ENCODE results near the gene APCDD1L.
"Not testable (repeated sequence)": the region's sequence is repeated elsewhere in the genome, so short reads cannot be mapped to it uniquely, and the experiment has no call there.

Gene APCDD1L

DNA sequence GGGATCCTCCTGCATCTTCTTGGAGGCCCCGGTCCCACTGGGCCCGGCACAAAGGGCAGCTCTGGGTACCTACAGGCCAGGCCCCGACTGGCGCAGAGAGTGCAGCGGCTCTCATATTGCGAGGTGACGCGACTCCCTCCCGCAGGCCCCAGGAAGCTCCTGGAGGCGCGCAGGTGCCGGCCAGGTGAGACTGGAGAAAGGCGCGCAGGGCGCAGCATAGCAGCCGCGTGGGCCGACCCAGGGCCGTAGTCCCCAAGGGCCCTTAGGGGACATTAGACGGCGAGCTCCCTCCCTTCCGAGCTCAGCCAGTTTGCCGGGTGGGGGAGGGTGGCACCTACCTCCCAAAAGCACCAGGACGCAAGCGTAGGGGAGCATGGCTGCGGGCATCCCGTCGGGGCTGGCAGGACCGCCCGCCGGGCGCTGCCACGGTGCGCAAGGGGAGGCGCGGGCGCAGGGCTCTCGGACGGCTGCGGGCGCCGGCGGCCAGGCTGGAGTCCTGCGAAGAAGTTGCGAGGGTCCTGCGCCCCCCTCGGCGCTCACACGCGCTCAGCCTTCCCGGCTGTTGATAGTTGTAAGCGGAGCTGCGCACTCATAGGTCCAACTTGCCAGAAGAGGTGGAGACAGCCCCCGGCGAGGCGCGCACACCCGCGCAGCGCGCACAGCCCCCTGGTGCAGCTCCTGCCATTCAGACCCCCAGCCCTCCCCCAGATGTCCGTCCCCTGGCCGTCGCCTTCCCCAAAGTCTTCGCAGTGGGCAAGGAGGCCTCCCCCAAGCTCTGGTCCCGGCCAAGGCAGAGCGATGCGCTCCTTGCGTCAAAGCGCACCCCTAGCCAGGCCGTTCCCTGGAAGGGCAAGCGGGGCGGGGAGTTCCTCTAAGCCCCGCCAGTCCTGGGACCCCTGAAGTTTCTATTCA, 622 bp downstream of the APCDD1L start:
- DNase-seq (ENCODE audit: low read depth in 2 of 2), result peak in 1 of 2 experiments; percentile 2

- no peak for DNase-seq (ENCODE audit: low read depth in 2 of 2)
Measured at GRCh38 chr20:58513580-58514285, 1.5 kb downstream of the APCDD1L start.

- DNase-seq (ENCODE audit: low read depth in 2 of 2), result no peak
Measured at GRCh38 chr20:58512808-58513552, 2.2 kb downstream of the APCDD1L start.

DNA sequence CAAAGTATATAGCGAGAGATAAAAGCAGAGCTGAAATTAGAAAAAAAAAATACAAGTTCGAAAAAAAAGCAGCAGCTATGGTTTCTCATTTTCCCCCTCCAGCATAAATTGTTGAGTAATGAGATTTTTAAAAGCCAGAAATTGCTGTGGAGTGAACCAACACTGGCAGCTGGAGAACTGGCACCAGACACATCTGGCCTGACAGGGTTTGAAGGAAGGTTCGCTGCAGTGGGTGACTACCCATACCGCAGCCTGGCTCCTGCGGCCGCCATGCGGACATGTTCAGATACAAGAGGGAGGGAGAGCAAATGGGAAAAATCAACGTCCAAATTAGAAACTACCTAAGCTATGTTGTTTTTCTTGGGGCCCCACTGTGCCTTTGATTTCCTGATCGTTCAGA, 3.3 kb downstream of the APCDD1L start:
- DNase-seq (ENCODE audit: low read depth in 2 of 2), result no peak

GRCh38 chr20:58511364-58511763, 3.8 kb downstream of the APCDD1L start:
- peak in 1 of 2 experiments; percentile 1 for DNase-seq (ENCODE audit: low read depth in 2 of 2)

DNA sequence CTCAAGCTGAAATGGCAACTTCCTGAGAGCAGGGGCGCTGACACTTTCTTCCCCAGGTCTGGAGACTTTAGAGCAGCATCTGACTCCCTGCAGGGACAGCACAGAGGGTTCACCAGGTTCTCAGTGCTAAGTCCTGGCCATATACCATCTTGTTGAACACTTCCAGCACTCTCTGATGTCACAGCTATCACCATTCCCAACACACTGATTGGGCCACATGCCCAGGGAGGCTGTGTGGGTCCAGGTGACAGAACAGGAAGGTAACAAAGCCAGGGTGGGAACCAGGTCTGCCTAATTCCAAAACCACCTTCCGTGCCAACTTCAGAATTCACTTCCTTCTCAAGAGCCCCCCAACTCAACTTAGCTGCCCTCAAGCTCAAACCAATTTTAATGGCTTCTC, 4.3 kb downstream of the APCDD1L start:
- no peak for DNase-seq (ENCODE audit: low read depth in 2 of 2)

DNA sequence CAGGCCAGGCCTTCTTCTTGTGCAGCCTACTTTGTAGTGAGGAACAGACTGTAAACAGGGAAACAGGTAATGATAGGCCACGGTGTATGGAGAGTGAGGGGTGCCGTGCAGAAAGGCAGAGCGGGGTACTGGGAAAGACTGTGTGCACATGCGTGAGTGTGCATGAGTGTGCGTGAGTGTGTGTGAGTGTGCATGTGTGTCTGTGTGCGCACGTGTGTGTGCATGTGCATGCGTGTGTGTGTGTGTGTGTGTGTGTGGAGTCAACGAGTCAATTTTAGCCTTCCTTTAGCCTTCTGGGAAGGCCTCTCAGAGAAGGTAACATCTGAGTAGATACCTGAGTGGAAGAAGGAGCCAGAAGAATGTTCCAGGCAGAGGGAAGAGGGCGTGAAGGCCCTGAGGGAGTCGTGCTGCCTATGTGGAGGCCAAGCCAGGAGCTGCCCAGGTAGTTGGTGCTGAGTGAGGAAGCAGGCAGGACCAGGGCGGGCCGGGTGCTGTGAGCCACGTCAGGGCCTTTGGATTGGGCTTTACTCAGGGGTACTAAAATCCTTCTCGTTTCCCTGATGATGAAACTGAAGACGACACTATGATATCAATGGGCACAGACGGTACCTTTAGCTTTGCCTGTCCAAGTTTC, 6.3 kb downstream of the APCDD1L start:
- no peak for DNase-seq (ENCODE audit: low read depth in 2 of 2)

DNA sequence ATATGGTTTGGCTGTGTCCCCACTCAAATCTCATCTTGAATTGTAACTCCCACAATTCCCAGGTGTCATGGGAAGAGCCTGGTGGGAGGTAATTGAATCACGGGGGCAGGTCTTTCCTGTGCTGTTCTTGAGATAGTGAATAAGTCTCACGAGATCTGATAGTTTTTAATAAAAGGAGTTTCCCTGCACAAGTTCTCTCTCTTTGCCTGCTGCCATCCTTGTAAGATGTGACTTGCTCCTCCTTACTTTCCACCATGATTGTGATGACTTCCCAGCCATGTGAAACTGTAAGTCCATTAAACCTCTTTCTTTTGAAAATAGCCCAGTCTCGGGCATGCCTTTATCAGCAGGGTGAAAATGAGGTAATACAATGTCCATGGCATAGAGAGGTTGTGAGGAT, 8.2 kb downstream of the APCDD1L start:
- not testable (repeated sequence) for DNase-seq (ENCODE audit: low read depth in 2 of 2)

GRCh38 chr20:58504566-58504965, 10.6 kb downstream of the APCDD1L start:
- DNase-seq (ENCODE audit: low read depth in 2 of 2), result no peak

DNA sequence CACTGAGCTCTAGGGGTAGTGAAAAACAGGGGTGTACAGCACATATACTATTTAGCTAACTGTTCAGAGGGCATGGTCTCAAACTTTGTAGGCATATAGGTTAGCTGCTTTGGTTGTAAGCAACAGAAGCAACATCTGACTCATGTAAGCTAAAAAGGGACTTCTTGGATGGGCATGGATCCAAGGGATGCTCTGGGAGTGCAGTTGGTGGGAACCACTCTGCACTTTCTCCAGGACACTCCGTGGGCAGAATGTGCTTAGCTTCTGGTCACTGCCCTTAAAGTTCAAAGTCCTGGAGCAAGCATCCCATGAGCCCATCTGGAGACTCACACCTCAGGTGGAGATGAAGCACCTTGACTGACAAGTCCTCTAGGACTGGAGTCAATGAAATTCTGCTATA, 11.5 kb downstream of the APCDD1L start:
- no peak for DNase-seq (ENCODE audit: low read depth in 2 of 2)

- DNase-seq (ENCODE audit: low read depth in 2 of 2), result no peak
Measured at GRCh38 chr20:58500256-58500655, 14.9 kb downstream of the APCDD1L start.

GRCh38 chr20:58498470-58499068, 16.6 kb downstream of the APCDD1L start:
- DNase-seq (ENCODE audit: low read depth in 2 of 2), result no peak

DNA sequence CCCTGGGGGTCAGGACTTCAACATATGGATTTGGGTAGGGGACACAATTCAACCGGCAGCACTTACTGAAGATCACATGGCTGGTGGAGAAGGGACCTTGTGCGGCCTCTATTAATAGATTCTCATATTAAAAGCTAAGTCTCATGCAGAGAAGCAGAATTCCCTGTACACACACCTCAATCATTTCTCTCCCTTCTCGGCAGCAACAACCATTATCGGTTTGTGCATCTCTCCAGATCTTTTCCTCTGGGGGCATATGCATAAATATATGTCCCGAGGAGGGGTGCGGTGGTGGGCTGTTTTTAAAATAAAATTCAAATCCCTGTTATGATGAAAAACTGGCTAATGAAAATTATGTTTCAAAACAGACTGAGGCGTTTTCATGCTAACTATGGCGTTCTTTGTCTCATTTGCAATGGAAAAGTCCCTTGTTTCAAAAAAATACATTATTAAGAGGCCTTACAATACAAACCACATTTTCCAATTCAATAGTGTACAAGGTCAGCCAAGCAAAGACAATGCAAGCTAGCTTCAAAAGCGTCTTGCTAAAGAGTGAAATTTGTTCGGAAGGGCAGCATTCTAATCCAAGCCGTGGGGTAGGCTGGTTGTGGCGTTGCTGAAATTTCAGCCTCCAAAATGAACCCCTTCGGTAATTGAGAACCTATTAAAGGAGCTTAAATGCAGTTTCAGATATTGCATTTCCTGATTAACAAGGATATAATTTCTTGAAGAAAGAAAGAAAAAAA, 17.3 kb downstream of the APCDD1L start:
- no peak for DNase-seq (ENCODE audit: low read depth in 2 of 2)

DNA sequence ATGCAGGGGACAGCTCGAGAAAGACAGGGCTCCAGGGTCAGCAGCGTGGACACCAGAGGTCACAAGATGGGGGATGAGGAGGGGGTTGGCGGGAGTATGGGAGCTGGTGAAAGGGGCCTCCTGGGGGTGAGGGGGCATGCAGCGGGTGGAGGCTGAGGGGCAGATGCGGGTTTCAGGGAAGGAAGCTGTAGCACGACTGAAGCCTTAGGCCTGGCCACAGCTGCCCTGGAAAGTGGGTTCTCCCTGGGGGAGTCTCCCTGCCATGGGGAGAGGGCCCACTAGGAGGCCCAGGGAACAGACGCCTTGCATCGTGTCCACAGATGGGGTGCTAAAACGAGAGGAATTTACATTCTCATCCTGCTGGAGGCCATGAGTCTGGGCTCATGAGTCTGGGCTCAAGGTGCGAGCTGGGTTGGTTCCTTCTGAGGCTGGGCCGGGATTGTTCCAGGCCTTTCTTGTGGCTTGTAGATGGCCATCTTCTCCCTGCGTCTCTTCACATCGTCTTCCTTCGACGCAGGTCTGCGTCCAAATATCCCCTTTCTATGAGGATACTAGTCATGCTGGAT, 18.0 kb downstream of the APCDD1L start:
- no peak for DNase-seq (ENCODE audit: low read depth in 2 of 2)

GRCh38 chr20:58496429-58496769, 18.8 kb downstream of the APCDD1L start:
- DNase-seq (ENCODE audit: low read depth in 2 of 2), result no peak

- DNase-seq (ENCODE audit: low read depth in 2 of 2), result no peak
Measured at GRCh38 chr20:58495623-58496428, 19.4 kb downstream of the APCDD1L start.

GRCh38 chr20:58494923-58495622, 20.1 kb downstream of the APCDD1L start:
- DNase-seq (ENCODE audit: low read depth in 2 of 2), result no peak

GRCh38 chr20:58492795-58493524, 22.2 kb downstream of the APCDD1L start:
- DNase-seq (ENCODE audit: low read depth in 2 of 2), result no peak
